RWPE2 (cell line): ENCODE results near the gene OIT3.

Experiments used
- ATAC-seq: fragments of 200-7000 bp; cut with Tn5 transposase; 3 replicates; pipeline ENCODE4 v1.9.1; 2021; ENCODE audit warnings: low read depth
- DNase-seq: peaks from one replicate; pipeline ENCODE4 v3.0.0-alpha.2; 2020; ENCODE audit warnings: low spot score
- H3K27ac ChIP-seq: fragments of 450-650 bp; 2 replicates; pipeline ENCODE4 v1.5.1; 2017; ENCODE audit warnings: mild to moderate bottlenecking; ENCODE audit not compliant: poor library complexity, severe bottlenecking
- H3K27me3 ChIP-seq: fragments of 250-450 bp; sonication (Bioruptor Pico); 2 replicates; pipeline ENCODE4 v1.5.1; 2021; ENCODE audit warnings: mild to moderate bottlenecking, moderate library complexity; ENCODE audit not compliant: insufficient read depth, poor library complexity, severe bottlenecking
- H3K36me3 ChIP-seq: fragments of 250-450 bp; sonication (Bioruptor Pico); 2 replicates; pipeline ENCODE4 v1.5.1; 2020; ENCODE audit warnings: low read depth, mild to moderate bottlenecking, moderate library complexity
- H3K4me1 ChIP-seq: fragments of 250-450 bp; sonication (Bioruptor Pico); 2 replicates; pipeline ENCODE4 v1.5.1; 2021; ENCODE audit warnings: mild to moderate bottlenecking, moderate library complexity; ENCODE audit not compliant: insufficient read depth, poor library complexity, severe bottlenecking
- H3K4me3 ChIP-seq: fragments of 250-450 bp; sonication (Bioruptor Pico); 2 replicates; pipeline ENCODE4 v1.5.1; 2021; ENCODE audit warnings: mild to moderate bottlenecking, moderate library complexity; ENCODE audit not compliant: severe bottlenecking
- H3K9me3 ChIP-seq: fragments of 250-450 bp; sonication (Bioruptor Pico); 2 replicates; pipeline ENCODE4 v1.5.1; 2021; ENCODE audit warnings: mild to moderate bottlenecking, moderate library complexity; ENCODE audit not compliant: severe bottlenecking
- CTCF ChIP-seq: fragments of 450-650 bp; IDR thresholded peaks from one replicate; pipeline ENCODE4 v1.5.1; 2017; ENCODE audit warnings: mild to moderate bottlenecking, moderate library complexity; ENCODE audit not compliant: poor library complexity, severe bottlenecking

Gene OIT3

GRCh38 chr10:72953687-72954086, 60.1 kb downstream of the OIT3 start:
- Histone ChIP-seq H3K27me3 (no peaks in the 10 kb centered on the region), H3K9me3 (no peaks in the 10 kb centered on the region), H3K4me1 (no peaks in the 10 kb centered on the region), H3K4me3 (no peak overlapping the region), H3K27ac (no peak overlapping the region), H3K36me3 (no peaks in the 10 kb centered on the region)
- ATAC-seq (no peak), DNase-seq (no peak)
- TF ChIP-seq CTCF = no peak

GRCh38 chr10:72954230-72954595, 60.7 kb downstream of the OIT3 start:
- ATAC-seq = no peak

GRCh38 chr10:72954596-72955554, 61.3 kb downstream of the OIT3 start, which contains the start of gene PLA2G12B:
PLA2G12B (minus strand) TSS chr10:72954806; CDS start chr10:72954685, 121 bp downstream.
- Histone ChIP-seq H3K4me3 (no peak within 1 kb of the TSS), H3K9me3 (no peaks in the 10 kb centered on the region), H3K36me3 (no peaks in the 10 kb centered on the region), H3K27ac (no peak within 1 kb of the TSS), H3K4me1 (no peaks in the 10 kb centered on the region), H3K27me3 (no peaks in the 10 kb centered on the region)
- no peak for ATAC-seq
- TF ChIP-seq CTCF = no peak
- no peak for DNase-seq

More at GRCh38 chr10:72954230-72954595, 60.7 kb downstream of the OIT3 start:
- no peaks in the 10 kb centered on the region for H3K9me3 ChIP-seq
- H3K4me3 ChIP-seq = no peak overlapping the region
- no peak for DNase-seq
- no peak for TF ChIP-seq CTCF
- H3K27ac ChIP-seq = no peak overlapping the region
- no peaks in the 10 kb centered on the region for H3K36me3 ChIP-seq
- no peaks in the 10 kb centered on the region for H3K4me1 ChIP-seq
- no peaks in the 10 kb centered on the region for H3K27me3 ChIP-seq

DNA sequence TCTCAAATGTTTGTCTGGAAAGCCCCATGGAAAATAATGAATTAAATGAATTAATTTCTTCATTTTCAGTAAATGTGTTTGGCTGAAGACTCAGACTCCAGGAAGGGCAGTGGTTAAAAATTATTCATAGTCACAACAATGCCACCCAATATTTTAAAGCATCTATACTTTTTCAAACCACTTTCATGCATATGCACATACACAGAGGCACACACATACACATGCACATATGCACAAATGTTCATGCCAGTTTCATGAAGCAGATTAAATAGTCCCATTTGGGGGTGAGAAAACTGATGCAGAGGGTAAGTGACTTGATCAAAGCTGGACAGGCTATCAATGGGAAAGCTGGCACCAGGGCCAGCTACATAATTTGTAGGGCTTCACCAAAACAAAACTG, 62.5 kb downstream of the OIT3 start:
- H3K4me3 ChIP-seq = no peak overlapping the region
- ATAC-seq (no peak), DNase-seq (no peak)
- no peaks in the 10 kb centered on the region for H3K9me3 ChIP-seq
- no peak overlapping the region for H3K27ac ChIP-seq
- no peaks in the 10 kb centered on the region for H3K36me3 ChIP-seq
- H3K27me3 ChIP-seq = no peaks in the 10 kb centered on the region
- no peaks in the 10 kb centered on the region for H3K4me1 ChIP-seq
- no peak for TF ChIP-seq CTCF

DNA sequence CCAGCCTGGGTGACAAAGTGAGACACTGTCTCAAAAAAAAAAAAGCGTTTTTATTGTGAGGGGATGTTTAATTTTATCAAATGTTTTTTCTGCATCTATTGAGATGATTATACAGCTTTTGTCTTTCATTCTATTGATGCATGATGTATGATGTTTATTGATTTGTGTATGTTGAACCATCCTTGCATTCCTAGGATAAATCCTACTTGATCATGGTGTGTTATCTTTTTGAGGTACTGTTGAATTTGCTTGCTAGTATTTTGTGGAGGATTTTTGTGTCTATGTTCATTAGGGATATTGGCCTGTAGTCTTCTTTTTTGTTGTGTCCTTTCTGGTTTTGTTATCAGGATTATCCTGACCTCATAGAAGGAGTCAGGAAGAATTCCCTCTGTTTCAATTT, 83.3 kb downstream of the OIT3 start:
- H3K36me3 ChIP-seq = no peaks in the 10 kb centered on the region
- H3K4me3 ChIP-seq = no peak overlapping the region
- ATAC-seq (no peak), DNase-seq (no peak)
- H3K4me1 ChIP-seq = no peaks in the 10 kb centered on the region
- no peaks in the 10 kb centered on the region for H3K27me3 ChIP-seq
- peaks cover 16% of the 10 kb centered on the region for H3K9me3 ChIP-seq
- H3K27ac ChIP-seq = no peak overlapping the region
- TF ChIP-seq CTCF = no peak
